NCI-H146 treated with DMSO at 0.1 percent for 48 hours (cell line): Measurements from ENCODE around the gene MUC13.

Experiments
- DNase-seq: peaks from one replicate; lab custom pipeline; 2025; ENCODE audit not compliant: unreplicated experiment; lab: John Stamatoyannopoulos, UW

Gene MUC13

DNA sequence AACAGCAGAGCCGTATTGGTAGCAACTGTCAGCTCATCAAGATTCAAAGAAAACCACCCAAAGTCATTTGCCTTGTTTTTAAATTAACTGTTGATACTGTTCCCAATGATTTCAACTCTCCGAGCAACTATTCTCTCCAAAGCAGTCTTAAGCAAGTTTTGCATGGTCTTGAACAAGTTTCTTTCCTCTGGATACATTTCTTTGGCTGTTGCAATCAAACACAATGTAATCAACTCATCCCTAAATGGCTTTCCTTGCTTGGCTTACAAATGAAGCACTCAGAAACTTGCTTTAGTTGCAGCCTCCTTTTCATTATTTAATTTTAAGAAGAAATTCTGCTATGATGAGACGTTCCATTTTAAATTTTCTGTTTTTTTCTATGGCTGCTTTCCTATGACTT, 15.5 kb upstream of the MUC13 start:
- no peak for DNase-seq

DNA sequence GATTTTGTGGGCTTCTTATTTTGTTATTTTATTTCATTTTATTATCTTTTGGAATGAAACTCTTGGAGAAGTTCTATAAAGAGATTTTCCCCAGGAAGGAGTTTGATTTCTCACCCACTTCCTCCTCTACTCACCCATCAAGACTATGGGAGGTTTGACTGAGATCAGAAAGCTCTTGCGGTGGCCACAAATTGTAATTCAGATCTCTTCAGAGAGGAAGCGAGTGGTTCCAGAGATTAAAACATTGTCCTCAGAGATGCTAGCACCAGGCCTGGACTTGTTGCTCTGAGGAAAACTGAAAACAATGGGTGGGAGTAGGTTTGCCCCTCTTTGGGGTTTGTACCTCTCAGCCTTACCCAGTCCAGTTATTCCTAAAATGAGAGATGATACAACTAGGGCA, 8.1 kb upstream of the MUC13 start:
- DNase-seq = no peak

DNA sequence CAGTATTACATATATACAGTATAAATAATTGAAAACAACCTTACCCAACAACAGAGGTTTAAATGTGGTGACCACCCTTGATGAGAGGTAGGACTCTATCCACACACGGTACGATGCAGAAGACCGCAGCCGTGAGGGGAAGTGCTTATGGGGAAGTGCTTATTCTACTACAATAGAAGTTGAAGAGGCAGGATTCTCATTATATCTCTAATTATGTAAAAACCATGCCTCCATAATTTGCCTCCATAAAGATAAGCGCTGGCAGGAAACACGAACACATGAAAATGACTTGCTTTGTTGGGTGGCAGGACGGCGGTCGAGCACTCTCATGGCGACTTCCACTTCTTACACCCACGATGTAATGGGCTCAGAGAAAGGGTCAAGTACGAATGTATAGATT, 7.2 kb upstream of the MUC13 start:
- no peak for DNase-seq

DNA sequence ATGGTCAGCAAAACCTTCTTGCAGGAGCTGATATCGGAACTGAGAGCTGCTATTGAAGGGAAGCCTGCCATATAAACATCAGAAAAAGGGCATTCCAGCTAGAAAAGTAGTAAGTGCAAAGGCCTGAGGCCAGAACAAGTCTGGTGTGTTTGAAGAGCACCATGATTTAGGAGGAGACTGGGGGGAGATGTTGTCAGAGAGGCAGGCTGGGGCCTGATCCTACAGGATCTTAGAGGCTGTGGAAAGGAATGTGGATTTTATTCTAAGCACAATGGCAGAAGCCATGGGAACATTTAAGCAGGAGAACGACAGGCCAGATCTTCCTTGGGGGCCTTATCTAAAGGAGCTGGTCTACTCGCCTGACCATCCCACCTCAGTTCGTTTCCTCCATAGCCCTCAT, 5.1 kb upstream of the MUC13 start:
- no peak for DNase-seq

GRCh38 chr3:124938896-124939295, 4.3 kb upstream of the MUC13 start:
- no peak for DNase-seq

- DNase-seq = no peak
Observed at GRCh38 chr3:124937049-124937448, 2.5 kb upstream of the MUC13 start.

- no peak for DNase-seq
Observed at GRCh38 chr3:124935794-124936542, 1.4 kb upstream of the MUC13 start.

DNA sequence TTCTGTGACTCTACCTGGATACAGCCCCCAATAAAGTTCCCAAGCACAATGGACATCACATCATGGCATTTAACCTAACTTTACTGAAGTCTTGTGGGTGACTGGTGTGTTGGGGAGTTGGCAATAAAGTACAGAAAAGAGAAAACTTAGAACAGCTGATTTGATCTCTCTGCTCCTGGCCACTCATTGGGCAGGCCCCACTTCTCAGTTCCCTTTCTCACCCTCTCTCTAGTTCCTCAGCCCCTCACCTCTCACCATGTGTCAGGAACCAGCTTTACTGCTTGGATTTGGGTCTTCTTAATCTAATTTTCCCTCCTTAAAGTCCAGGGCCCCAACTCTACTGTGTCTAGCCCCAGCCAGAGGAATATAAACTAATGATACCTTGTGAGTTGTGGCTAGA, 713 bp upstream of the MUC13 start:
- DNase-seq = no peak

- peak; percentile 49 for DNase-seq
Observed at GRCh38 chr3:124928333-124929202, 6.0 kb downstream of the MUC13 start.

GRCh38 chr3:124927574-124928045, 6.9 kb downstream of the MUC13 start:
- peak; percentile 27 for DNase-seq

- no peak for DNase-seq
Observed at GRCh38 chr3:124926426-124927101, 8.0 kb downstream of the MUC13 start.

DNA sequence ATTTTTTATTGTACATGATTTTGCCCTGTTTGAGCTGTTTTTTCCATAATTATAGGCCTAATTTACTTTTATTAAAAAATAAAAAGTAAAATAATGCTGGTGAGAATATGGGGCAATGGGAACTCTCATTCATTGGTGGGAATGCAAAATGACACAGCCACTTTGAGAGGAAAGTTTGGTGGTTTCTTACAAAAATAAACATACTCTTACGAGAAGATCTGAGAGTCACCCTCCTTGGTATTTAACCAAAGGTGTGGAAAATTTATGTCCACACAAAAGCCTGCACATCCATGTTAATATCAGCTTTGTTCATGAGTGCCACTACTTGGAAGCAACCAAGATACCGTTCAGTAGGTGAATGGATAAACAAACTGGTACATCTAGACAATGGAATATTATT, 9.8 kb downstream of the MUC13 start:
- no peak for DNase-seq

DNA sequence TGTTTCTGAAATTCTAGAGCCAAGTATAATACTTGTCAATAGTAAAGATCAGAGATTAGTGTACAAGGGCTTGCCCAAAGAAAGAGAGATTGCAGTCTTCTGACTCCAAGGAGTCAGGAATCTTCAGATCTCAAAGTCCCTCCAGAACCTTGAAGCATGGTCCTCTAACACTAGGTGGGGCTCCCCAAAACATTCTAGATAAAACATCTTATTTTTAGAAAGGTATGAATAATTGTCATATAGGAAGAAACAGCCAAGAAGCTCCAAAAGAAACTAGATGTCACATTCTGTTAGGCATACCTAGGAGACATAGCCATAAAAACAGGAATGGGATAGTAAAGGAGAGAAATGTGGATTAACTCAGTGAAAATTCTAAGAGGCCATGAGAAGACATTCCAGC, 10.7 kb downstream of the MUC13 start:
- no peak for DNase-seq

DNA sequence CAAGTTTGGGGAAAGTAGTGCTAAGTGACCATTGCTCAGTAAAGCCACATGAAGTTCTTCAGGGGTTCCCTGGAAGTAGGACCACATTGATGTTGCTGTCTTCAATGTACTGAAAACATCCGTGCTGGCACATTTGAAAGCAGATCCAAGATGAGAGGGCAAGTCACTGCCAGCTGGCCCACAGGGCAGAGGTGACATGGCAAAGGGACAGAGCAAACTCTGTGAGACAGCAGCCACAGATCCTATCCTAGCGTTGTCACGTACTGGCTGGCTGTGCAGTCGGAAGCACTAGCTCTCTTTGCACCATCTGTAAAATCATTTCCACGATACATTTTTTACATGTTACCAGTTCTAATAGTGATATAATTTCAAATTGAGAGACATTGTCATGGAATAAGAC, 13.8 kb downstream of the MUC13 start:
- DNase-seq = no peak

GRCh38 chr3:124919756-124920155, 14.8 kb downstream of the MUC13 start:
- DNase-seq = no peak

GRCh38 chr3:124918524-124918923, 16.0 kb downstream of the MUC13 start:
- no peak for DNase-seq

DNA sequence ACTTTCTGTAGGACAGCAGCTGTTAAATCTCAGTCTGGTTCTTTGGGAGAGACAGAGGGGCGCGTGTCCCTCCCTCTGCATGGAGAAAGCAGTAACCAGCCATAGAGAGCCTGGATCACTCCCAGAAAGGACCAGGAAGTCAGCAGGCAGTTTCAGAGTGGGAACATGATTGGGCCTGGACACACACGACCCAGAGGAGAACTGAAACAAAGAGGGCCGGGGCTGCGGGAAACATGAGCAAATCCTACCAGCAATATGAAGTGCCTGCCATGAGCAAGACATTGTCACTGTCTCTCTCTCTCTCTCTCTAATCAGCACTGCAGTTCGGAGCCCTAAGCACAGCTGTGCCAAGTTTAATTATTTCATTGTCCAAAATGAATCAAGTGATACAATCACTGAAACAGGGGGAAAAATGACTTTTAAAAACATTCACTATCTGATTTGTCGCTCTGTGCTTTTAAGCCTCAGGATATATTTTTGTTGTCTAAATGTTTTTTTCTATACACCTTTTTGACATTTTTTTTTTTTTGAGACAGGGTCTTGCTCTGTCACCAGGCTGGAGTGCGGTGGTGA, 17.6 kb downstream of the MUC13 start:
- no peak for DNase-seq

DNA sequence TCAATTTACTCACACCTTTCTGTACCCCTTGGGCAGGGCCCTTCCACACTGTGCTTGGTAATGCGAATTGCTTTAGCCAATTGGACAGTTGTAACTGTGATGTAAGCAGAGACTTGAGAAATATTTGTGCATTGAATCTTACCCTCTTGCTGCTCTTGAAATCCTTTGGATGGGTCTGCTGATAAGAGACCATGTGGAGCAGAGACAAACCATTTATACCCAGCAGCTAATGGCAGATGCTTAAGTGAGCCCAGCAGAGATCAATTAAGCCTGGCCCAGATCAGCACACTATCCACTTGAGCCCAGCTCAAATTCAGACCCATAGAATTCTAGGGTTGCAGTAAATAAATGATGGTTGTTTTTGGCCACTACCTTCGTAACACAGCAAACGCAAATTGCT, 19.3 kb downstream of the MUC13 start:
- no peak for DNase-seq

GRCh38 chr3:124907957-124908356, 26.6 kb downstream of the MUC13 start:
- DNase-seq = no peak

DNA sequence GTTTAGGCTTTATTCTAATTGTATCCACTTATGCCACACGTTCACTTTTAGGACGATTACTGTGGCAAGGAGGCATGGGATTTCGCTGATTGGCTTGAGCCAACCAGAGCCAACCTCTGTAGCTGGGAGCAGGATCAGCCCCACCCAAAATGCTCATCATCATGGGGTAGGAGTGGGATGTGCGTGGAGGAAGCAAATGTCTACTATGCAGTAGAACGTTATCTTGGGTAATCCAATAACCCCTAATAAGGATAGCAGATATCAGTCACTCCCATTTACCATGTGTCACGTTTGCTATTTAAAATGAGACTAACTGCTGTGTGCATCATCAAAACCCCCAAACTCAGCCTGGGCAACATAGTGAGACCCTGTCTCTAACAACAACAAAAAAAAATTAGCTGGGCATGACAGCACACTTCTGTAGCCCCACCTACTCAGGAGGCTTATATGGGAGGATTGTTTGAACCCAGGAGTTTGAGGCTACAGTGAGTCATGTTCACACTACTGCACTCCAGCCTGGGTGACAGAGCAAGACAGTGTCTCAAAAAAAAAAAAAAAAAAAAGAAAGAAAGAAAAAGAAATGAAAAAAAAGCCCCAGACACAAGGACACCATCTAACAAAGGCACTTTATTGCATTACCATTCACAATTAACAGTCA, 29.6 kb downstream of the MUC13 start:
- no peak for DNase-seq
